Esophagus muscularis mucosa (tissue), 4 donors: ENCODE measurements around the gene G6PC3.

Experiments used
- CTCF ChIP-seq, 3 experiments: fragments of 200-600 bp in 2 of 3; fragments of 450-650 bp in 1 of 3; sonication (generic) in 2 of 3; IDR thresholded peaks; one replicate each; pipeline ENCODE4 v1.5.1; 2017 to 2019; ENCODE audit warnings: antibody characterized with exemption in 3 of 3, mild to moderate bottlenecking in 2 of 3, moderate library complexity in 1 of 3
- EP300 ChIP-seq: sonication (generic); formaldehyde crosslinking; IDR thresholded peaks from one replicate; pipeline ENCODE4 v1.6.1; 2017; ENCODE audit warnings: antibody characterized with exemption
- POLR2A ChIP-seq: fragments of 450-650 bp; IDR thresholded peaks from one replicate; pipeline ENCODE4 v1.6.1; 2017; ENCODE audit warnings: antibody characterized with exemption, moderate library complexity, mild to moderate bottlenecking, low read depth
- POLR2AphosphoS5 ChIP-seq, 2 donors: sonication (generic); formaldehyde crosslinking; IDR thresholded peaks; one replicate each; pipeline ENCODE4 v1.6.1; 2017; ENCODE audit warnings: antibody characterized with exemption in 2 of 2

- TF ChIP-seq CTCF (IDR thresholded peaks at IDR 0.05) (no peak), POLR2A (no peak), EP300 (no peak), POLR2AphosphoS5 (IDR thresholded peaks at IDR 0.05) (no peak)
Measured at GRCh38 chr17:44091200-44091997, 20.9 kb downstream of the G6PC3 start.
